ENCODE results near the gene OSBPL8. TPM values are rescaled to one million over a fixed set of nuclear protein-coding genes. Genes with fewer than 3 reads are reported as not detected.

OSBPL8 gene
- total RNA-seq, 1 experiment from 2014 or later: 81.7 TPM

DNA sequence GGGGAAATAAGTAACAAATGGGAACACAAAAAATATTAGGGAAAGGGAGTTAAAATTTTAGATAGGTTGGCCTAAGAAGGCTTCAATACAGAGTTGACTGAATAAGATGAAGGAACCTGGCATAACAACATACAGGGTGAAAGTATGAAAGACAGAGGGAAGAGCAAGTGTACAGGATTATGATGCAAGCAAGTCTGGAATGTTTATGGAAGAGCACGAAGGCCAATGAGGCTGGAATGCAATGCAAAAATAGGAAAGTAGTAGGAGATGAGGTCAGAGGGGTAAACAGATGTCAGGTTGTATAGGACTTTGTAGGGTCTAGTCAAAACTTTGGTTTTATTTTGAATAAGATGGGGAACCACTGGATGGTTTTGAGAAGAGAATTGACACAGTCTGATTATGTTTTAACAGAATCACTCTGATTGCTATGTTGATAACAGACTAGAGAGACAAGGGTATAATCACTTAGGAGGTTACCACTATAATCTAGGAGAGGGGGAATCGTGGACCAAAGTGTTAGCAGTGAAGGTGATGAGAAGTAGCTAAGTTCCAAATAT, 96.8 kb downstream of the OSBPL8 start (continued):
- TF ChIP-seq, protein P1, sequence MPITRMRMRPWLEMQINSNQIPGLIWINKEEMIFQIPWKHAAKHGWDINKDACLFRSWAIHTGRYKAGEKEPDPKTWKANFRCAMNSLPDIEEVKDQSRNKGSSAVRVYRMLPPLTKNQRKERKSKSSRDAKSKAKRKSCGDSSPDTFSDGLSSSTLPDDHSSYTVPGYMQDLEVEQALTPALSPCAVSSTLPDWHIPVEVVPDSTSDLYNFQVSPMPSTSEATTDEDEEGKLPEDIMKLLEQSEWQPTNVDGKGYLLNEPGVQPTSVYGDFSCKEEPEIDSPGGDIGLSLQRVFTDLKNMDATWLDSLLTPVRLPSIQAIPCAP (CRISPR knock-in tag; IDR thresholded peaks at IDR 0.05): no peak
- no peak for TF ChIP-seq NFATC4 (CRISPR knock-in tag; IDR thresholded peaks at IDR 0.05)
- no peak for TF ChIP-seq HMGA2 (CRISPR knock-in tag; IDR thresholded peaks at IDR 0.05)
- no peak for TF ChIP-seq NFE2L1 (CRISPR knock-in tag; IDR thresholded peaks at IDR 0.05)
- TF ChIP-seq PRDM15 (CRISPR knock-in tag; IDR thresholded peaks at IDR 0.05): no peak

- POLR2A ChIA-PET: no interaction called here
- H3K9me3 Mint-ChIP-seq: no peaks in the 10 kb centered on the region
- no peak for ATAC-seq
- no peaks in the 10 kb centered on the region for H3K36me3 Mint-ChIP-seq
- no peak for TF ChIP-seq ATF3 (CRISPR knock-in tag; conservative IDR thresholded peaks at IDR 0.05)
- TF ChIP-seq, protein P2, sequence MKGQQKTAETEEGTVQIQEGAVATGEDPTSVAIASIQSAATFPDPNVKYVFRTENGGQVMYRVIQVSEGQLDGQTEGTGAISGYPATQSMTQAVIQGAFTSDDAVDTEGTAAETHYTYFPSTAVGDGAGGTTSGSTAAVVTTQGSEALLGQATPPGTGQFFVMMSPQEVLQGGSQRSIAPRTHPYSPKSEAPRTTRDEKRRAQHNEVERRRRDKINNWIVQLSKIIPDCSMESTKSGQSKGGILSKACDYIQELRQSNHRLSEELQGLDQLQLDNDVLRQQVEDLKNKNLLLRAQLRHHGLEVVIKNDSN (CRISPR knock-in tag; IDR thresholded peaks at IDR 0.05): no peak
- TF ChIP-seq HMGA2 (CRISPR knock-in tag; IDR thresholded peaks at IDR 0.05): no peak
- no peak for TF ChIP-seq NR1H2 (CRISPR knock-in tag; IDR thresholded peaks at IDR 0.05)
- TF ChIP-seq, protein P1 (CRISPR knock-in tag; IDR thresholded peaks at IDR 0.05): no peak
- no peak for TF ChIP-seq ZNF232 (CRISPR knock-in tag; IDR thresholded peaks at IDR 0.05)
- TF ChIP-seq E2F4 (CRISPR knock-in tag; IDR thresholded peaks at IDR 0.05; ENCODE audit: borderline replicate concordance, low read depth): no peak
- no peak for TF ChIP-seq ATF1 (CRISPR knock-in tag; IDR thresholded peaks at IDR 0.05)
- TF ChIP-seq, protein P3, sequence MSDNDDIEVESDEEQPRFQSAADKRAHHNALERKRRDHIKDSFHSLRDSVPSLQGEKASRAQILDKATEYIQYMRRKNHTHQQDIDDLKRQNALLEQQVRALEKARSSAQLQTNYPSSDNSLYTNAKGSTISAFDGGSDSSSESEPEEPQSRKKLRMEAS (CRISPR knock-in tag; IDR thresholded peaks at IDR 0.05): no peak
- TF ChIP-seq ZNF425 (CRISPR knock-in tag; conservative IDR thresholded peaks at IDR 0.05): no peak
- TF ChIP-seq ATF2 (CRISPR knock-in tag; IDR thresholded peaks at IDR 0.05; ENCODE audit: borderline replicate concordance, low read depth): no peak
- no peak for TF ChIP-seq ZNF138 (CRISPR knock-in tag; conservative IDR thresholded peaks at IDR 0.05)
- no peak for TF ChIP-seq NR2C2 (CRISPR knock-in tag; IDR thresholded peaks at IDR 0.05)
- no peak for TF ChIP-seq SP1 (CRISPR knock-in tag; conservative IDR thresholded peaks at IDR 0.05)
- no peak for TF ChIP-seq ZNF317 (CRISPR knock-in tag; IDR thresholded peaks at IDR 0.05; ENCODE audit: borderline replicate concordance, low read depth)
- no peak for TF ChIP-seq MYBL2 (CRISPR knock-in tag; IDR thresholded peaks at IDR 0.05)
- TF ChIP-seq JUN (CRISPR knock-in tag; IDR thresholded peaks at IDR 0.05): no peak
- TF ChIP-seq CTCF (IDR thresholded peaks at IDR 0.05): no peak
- DNase-seq (ENCODE audit: low spot score): no peak
- peak overlapping the region; percentile 82 for H3K27ac Mint-ChIP-seq
- CTCF ChIA-PET: no interaction called here
- no peaks in the 10 kb centered on the region for H3K27me3 Mint-ChIP-seq (ENCODE audit: low read depth)
- no peak overlapping the region for H3K4me3 Mint-ChIP-seq
- H3K4me1 Mint-ChIP-seq: peaks cover 14% of the 10 kb centered on the region
Measured at GRCh38 chr12:76460807-76461206, 98.8 kb downstream of the OSBPL8 start.

Data from WTC11 (cell line).